Liver (tissue), 9 donors: Measurements from ENCODE around the gene GRB7. TPM values are rescaled to one million over a fixed set of nuclear protein-coding genes. Genes with fewer than 3 reads are reported as not detected.

ENCODE experiments used
- DNase-seq: peaks from one replicate; pipeline ENCODE4 v3.0.0-alpha.2; 2017; ENCODE audit warnings: low spot score
- H3K27ac ChIP-seq, 2 donors: one replicate each; pipeline ENCODE4 v1.7.0; 2013; ENCODE audit warnings: inconsistent platforms in 2 of 2, low read length in 2 of 2, control low read depth in 1 of 2, low read depth in 1 of 2, mild to moderate bottlenecking in 1 of 2
- H3K27me3 ChIP-seq, 4 donors: one replicate each; pipeline versions ENCODE4 v1.6.1 to v1.7.0; 2013; ENCODE audit warnings: low read length in 3 of 4, inconsistent platforms in 1 of 4, mild to moderate bottlenecking in 1 of 4, moderate library complexity in 1 of 4; ENCODE audit not compliant: control insufficient read depth in 4 of 4, insufficient read depth in 4 of 4
- H3K36me3 ChIP-seq, 4 donors: one replicate each; pipeline versions ENCODE4 v1.6.1 to v1.7.0; 2013; ENCODE audit warnings: low read length in 3 of 4, mild to moderate bottlenecking in 3 of 4, low read depth in 1 of 4, moderate library complexity in 1 of 4; ENCODE audit not compliant: control insufficient read depth in 4 of 4, insufficient read depth in 3 of 4
- H3K4me1 ChIP-seq, 4 donors: one replicate each; pipeline versions ENCODE4 v1.6.1 to v1.7.0; 2013; ENCODE audit warnings: low read length in 3 of 4, mild to moderate bottlenecking in 3 of 4, moderate library complexity in 1 of 4; ENCODE audit not compliant: control insufficient read depth in 4 of 4, insufficient read depth in 4 of 4
- H3K4me3 ChIP-seq, 3 donors: one replicate each; pipeline versions ENCODE4 v1.6.1 to v1.7.0; 2013; ENCODE audit warnings: low read length in 3 of 3, control low read depth in 1 of 3, low read depth in 1 of 3, mild to moderate bottlenecking in 1 of 3
- H3K9ac ChIP-seq, 2 donors: one replicate each; pipeline ENCODE4 v1.7.0; 2013; ENCODE audit warnings: low read length in 2 of 2, mild to moderate bottlenecking in 2 of 2, moderate library complexity in 2 of 2, control low read depth in 1 of 2, low read depth in 1 of 2
- H3K9me3 ChIP-seq, 4 donors: one replicate each; pipeline versions ENCODE4 v1.6.1 to v1.7.0; 2013; ENCODE audit warnings: low read length in 3 of 4; ENCODE audit not compliant: control insufficient read depth in 4 of 4
- EGR1 ChIP-seq, 2 donors: IDR thresholded peaks; 2 replicates each; pipeline ENCODE4 v1.6.1; 2016 to 2018; ENCODE audit warnings: antibody characterized with exemption in 2 of 2, low read depth in 2 of 2
- FOXA1 ChIP-seq: IDR thresholded peaks from 2 replicates; pipeline ENCODE4 v1.6.1; 2016; ENCODE audit warnings: antibody characterized with exemption
- FOXA2 ChIP-seq: IDR thresholded peaks from 2 replicates; pipeline ENCODE4 v1.6.1; 2016; ENCODE audit warnings: antibody characterized with exemption
- HNF4A ChIP-seq, 2 donors: conservative IDR thresholded peaks; 2 replicates each; pipeline ENCODE4 v1.6.1; 2016; ENCODE audit warnings: antibody characterized with exemption in 2 of 2, mild to moderate bottlenecking in 2 of 2
- HNF4G ChIP-seq: IDR thresholded peaks from 2 replicates; pipeline ENCODE4 v1.6.1; 2016; ENCODE audit warnings: antibody characterized with exemption
- JUND ChIP-seq, 2 donors: IDR thresholded peaks; 2 replicates each; pipeline ENCODE4 v1.6.1; 2016; ENCODE audit warnings: antibody characterized with exemption in 2 of 2
- NR2F2 ChIP-seq: IDR thresholded peaks from 2 replicates; pipeline ENCODE4 v1.6.1; 2016; ENCODE audit warnings: antibody characterized with exemption
- RAD21 ChIP-seq, 2 donors: IDR thresholded peaks; 2 replicates each; pipeline ENCODE4 v1.6.1; 2016; ENCODE audit warnings: antibody characterized with exemption in 2 of 2, mild to moderate bottlenecking in 2 of 2
- SP1 ChIP-seq: IDR thresholded peaks from 2 replicates; pipeline ENCODE4 v1.6.1; 2018; ENCODE audit warnings: antibody characterized with exemption, mild to moderate bottlenecking
- YY1 ChIP-seq: IDR thresholded peaks from 2 replicates; pipeline ENCODE4 v1.6.1; 2016; ENCODE audit warnings: antibody characterized with exemption, mild to moderate bottlenecking
- WGBS: extraction: QIAGEN DNeasy Blood & Tissue Kit; methylation state at CpG from one replicate; pipeline ENCODE4 v1.1.7; 2013; 5-methylcytosine and 5-hydroxymethylcytosine counted together
- polyA plus RNA-seq, 2 donors: library from polyadenylated mRNA; stranded (reverse) in 1 of 2; unstranded in 1 of 2; fragments of 200-250 nt in 1 of 2; fragments of >200 nt in 1 of 2; fragmentation: Nextera tagmentation in 1 of 2; extraction: Ambion mirVana in 1 of 2; gene quantifications; one replicate each; pipeline versions ENCODE4 v1.2.1 to v1.2.3, GENCODE V29; 2013 to 2015
- total RNA-seq, 2 donors: library from RNA; depleted of rRNA; stranded (reverse); fragments of >200 nt; gene quantifications; one replicate each; pipeline ENCODE4 v1.2.3, GENCODE V29; 2014
- TF ChIP-seq, protein P1 (sequence below): IDR thresholded peaks from 2 replicates; pipeline ENCODE4 v1.6.1; 2016; ENCODE audit warnings: antibody characterized with exemption
- TF ChIP-seq, protein P2 (sequence below): fragments of 150-350 bp; IDR thresholded peaks from 2 replicates; pipeline ENCODE4 v1.5.1; 2017; ENCODE audit warnings: improper control_type of control experiment, low read depth, low read length; ENCODE audit not compliant: missing input control
- TF ChIP-seq, protein P3 (sequence below): IDR thresholded peaks from 2 replicates; pipeline ENCODE4 v1.6.1; 2016; ENCODE audit warnings: antibody characterized with exemption
- donor health status: healthy.
- donor health status: healthy.
- donor health status: healthy.
- donor health status: healthy.
- donor health status: healthy.

Gene GRB7
- total and polyA plus RNA-seq, 4 donors, result 1.9 to 6.8 (median 2.5) TPM

DNA sequence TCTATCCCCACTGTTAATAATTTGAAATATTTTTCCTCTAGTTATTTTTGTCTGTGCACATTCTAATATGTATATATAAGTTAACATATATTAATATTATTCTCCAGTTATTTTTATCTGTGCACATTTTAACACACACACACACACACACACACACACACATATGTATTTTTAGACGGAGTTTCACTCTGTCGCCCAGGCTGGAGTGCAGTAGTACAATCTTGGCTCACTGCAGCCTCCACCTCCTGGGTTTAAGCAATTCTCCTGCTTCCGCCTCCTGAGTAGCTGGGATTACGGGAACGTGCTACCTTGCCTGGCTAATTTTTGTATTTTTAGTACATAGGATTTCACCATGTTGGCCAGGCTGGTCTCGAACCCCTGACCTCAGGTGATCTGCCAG is 20.1 kb upstream of the GRB7 start:
- no peak overlapping the region for H3K9ac ChIP-seq
- no peak for DNase-seq
- H3K4me1 ChIP-seq, result peaks cover 0 to 18% (median 10%) of the 10 kb centered on the region in 4 donors
- 88% methylated on average over 6 of the region's 6 CpGs for WGBS
- peaks cover 2 to 24% (median 6%) of the 10 kb centered on the region in 4 donors for H3K36me3 ChIP-seq
- H3K27me3 ChIP-seq, result no peaks in the 10 kb centered on the region
- TF ChIP-seq JUND (IDR thresholded peaks at IDR 0.05) (no peak), HNF4G (no peak), FOXA2 (no peak)
- TF ChIP-seq, protein P1, sequence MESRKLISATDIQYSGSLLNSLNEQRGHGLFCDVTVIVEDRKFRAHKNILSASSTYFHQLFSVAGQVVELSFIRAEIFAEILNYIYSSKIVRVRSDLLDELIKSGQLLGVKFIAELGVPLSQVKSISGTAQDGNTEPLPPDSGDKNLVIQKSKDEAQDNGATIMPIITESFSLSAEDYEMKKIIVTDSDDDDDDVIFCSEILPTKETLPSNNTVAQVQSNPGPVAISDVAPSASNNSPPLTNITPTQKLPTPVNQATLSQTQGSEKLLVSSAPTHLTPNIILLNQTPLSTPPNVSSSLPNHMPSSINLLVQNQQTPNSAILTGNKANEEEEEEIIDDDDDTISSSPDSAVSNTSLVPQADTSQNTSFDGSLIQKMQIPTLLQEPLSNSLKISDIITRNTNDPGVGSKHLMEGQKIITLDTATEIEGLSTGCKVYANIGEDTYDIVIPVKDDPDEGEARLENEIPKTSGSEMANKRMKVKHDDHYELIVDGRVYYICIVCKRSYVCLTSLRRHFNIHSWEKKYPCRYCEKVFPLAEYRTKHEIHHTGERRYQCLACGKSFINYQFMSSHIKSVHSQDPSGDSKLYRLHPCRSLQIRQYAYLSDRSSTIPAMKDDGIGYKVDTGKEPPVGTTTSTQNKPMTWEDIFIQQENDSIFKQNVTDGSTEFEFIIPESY, result no peak
- no peaks in the 10 kb centered on the region for H3K9me3 ChIP-seq
- H3K4me3 ChIP-seq, result no peak overlapping the region
- no peak overlapping the region for H3K27ac ChIP-seq

DNA sequence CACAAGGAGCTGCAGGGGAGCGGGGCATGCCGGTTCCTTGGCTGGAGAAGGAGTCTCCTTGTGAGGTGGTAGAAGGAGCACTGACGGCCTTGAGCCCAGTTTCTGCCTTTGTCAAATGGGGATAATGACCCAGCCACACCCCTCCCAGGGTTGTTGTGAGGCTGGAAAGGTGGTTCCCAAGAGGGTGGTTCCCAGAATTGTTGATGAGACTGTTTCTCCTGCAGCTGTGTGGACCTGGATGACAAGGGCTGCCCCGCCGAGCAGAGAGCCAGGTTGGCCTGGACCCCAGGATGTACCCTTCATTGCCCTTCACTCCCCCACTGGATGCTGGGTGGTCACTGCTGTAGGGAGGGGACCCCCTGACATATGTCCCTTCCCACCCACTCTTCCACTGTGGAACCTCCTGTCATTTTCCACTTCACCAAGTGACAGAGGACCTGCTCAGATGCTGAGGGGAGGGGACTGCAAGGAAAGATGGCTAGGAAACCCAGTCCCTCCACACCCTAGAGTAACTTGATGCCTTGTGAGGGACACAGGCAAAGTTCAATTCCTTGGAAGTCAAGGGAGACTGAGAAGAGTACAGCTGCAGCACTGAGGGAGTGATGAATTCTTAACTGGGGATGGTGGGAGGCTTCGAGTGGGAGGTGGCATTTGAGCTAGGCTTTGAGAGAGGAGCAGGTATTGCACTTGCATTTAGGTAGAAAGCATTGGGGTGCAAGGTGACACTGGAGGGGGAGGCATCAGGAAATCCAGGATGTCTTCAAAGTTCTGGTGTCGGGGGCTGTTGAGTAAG is 18.0 kb upstream of the GRB7 start:
- Histone ChIP-seq H3K9me3 (no peaks in the 10 kb centered on the region), H3K4me1 (peaks cover 0 to 18% (median 10%) of the 10 kb centered on the region in 4 donors), H3K9ac (no peak overlapping the region), H3K36me3 (peaks cover 2 to 27% (median 11%) of the 10 kb centered on the region in 4 donors), H3K4me3 (no peak overlapping the region), H3K27me3 (no peaks in the 10 kb centered on the region), H3K27ac (no peak overlapping the region)
- no peak for DNase-seq
- TF ChIP-seq YY1 (no peak), NR2F2 (no peak), FOXA2 (no peak), HNF4G (no peak), RAD21 (IDR thresholded peaks at IDR 0.05) (no peak), HNF4A (conservative IDR thresholded peaks at IDR 0.05) (no peak), SP1 (no peak), FOXA1 (no peak), JUND (IDR thresholded peaks at IDR 0.05) (no peak), EGR1 (IDR thresholded peaks at IDR 0.05; ENCODE audit: low read depth in 2 of 2) (no peak)
- TF ChIP-seq, protein P1, result no peak
- TF ChIP-seq, protein P2, sequence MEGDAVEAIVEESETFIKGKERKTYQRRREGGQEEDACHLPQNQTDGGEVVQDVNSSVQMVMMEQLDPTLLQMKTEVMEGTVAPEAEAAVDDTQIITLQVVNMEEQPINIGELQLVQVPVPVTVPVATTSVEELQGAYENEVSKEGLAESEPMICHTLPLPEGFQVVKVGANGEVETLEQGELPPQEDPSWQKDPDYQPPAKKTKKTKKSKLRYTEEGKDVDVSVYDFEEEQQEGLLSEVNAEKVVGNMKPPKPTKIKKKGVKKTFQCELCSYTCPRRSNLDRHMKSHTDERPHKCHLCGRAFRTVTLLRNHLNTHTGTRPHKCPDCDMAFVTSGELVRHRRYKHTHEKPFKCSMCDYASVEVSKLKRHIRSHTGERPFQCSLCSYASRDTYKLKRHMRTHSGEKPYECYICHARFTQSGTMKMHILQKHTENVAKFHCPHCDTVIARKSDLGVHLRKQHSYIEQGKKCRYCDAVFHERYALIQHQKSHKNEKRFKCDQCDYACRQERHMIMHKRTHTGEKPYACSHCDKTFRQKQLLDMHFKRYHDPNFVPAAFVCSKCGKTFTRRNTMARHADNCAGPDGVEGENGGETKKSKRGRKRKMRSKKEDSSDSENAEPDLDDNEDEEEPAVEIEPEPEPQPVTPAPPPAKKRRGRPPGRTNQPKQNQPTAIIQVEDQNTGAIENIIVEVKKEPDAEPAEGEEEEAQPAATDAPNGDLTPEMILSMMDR, result no peak
- TF ChIP-seq, protein P3, sequence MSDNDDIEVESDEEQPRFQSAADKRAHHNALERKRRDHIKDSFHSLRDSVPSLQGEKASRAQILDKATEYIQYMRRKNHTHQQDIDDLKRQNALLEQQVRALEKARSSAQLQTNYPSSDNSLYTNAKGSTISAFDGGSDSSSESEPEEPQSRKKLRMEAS, result no peak
- WGBS, result 90% methylated on average over 7 of the region's 7 CpGs
